Dedifferentiated amniotic fluid mesenchymal stem cell (primary cell): ENCODE measurements around the gene GAB1.

Source experiments
- DNase-seq: peaks from one replicate; pipeline ENCODE4 v3.0.0-alpha.2; 2016; ENCODE audit errors: extremely low spot score

Gene GAB1

GRCh38 chr4:143489106-143489505, 152.4 kb downstream of the GAB1 start:
- DNase-seq: no peak

GRCh38 chr4:143498021-143498420, 161.3 kb downstream of the GAB1 start:
- DNase-seq: no peak

- DNase-seq: no peak
Measured at GRCh38 chr4:143502231-143502630, 165.6 kb downstream of the GAB1 start.

- DNase-seq: no peak
Measured at GRCh38 chr4:143506031-143506430, 169.4 kb downstream of the GAB1 start.

- no peak for DNase-seq
Measured at GRCh38 chr4:143511906-143512305, 175.2 kb downstream of the GAB1 start.

GRCh38 chr4:143512978-143513313, 176.3 kb downstream of the GAB1 start:
- DNase-seq: no peak

GRCh38 chr4:143513314-143514168, 176.9 kb downstream of the GAB1 start, which contains the start of gene SMARCA5:
Gene SMARCA5 (plus strand): TSS chr4:143513702. CDS start chr4:143513925, 223 bp downstream.
- DNase-seq: peak; percentile 98

GRCh38 chr4:143514169-143514495, 177.5 kb downstream of the GAB1 start:
- no peak for DNase-seq

- DNase-seq: peak; percentile 21
Measured at GRCh38 chr4:143514497-143514896, 177.8 kb downstream of the GAB1 start.

- DNase-seq: no peak
Measured at GRCh38 chr4:143514901-143515300, 178.2 kb downstream of the GAB1 start.

- DNase-seq: no peak
Measured at GRCh38 chr4:143515905-143516304, 179.2 kb downstream of the GAB1 start.

GRCh38 chr4:143517764-143518163, 181.1 kb downstream of the GAB1 start:
- no peak for DNase-seq
